GM21619 (cell line): ENCODE data around the gene C16orf92.
"Not testable (repeated sequence)": the region's sequence is repeated elsewhere in the genome, so short reads cannot be mapped to it uniquely, and the experiment has no call there.

Experiments used
- ATAC-seq: cut with Tn5 transposase; IDR thresholded peaks from one replicate; pipeline ENCODE4 v1.9.1; 2021; ENCODE audit not compliant: unreplicated experiment

Gene C16orf92

GRCh38 chr16:30003670-30004423, 19.2 kb upstream of the C16orf92 start:
- no peak for ATAC-seq

- ATAC-seq = no peak
Observed at GRCh38 chr16:30004424-30004776, 18.6 kb upstream of the C16orf92 start.

- no peak for ATAC-seq
Observed at GRCh38 chr16:30004811-30005242, 18.2 kb upstream of the C16orf92 start.

- no peak for ATAC-seq
Observed at GRCh38 chr16:30005341-30006094, 17.5 kb upstream of the C16orf92 start.

GRCh38 chr16:30006095-30006473, 16.9 kb upstream of the C16orf92 start:
- ATAC-seq = no peak

GRCh38 chr16:30006659-30007377, 16.2 kb upstream of the C16orf92 start:
- ATAC-seq = no peak

- no peak for ATAC-seq
Observed at GRCh38 chr16:30007378-30007895, 15.6 kb upstream of the C16orf92 start.

GRCh38 chr16:30009085-30009862, 13.7 kb upstream of the C16orf92 start:
- ATAC-seq = no peak

- ATAC-seq = no peak
Observed at GRCh38 chr16:30009990-30010843, 12.8 kb upstream of the C16orf92 start.

- ATAC-seq = no peak
Observed at GRCh38 chr16:30010844-30011713, 11.9 kb upstream of the C16orf92 start, which contains the start of gene DOC2A. Gene DOC2A, minus strand, starts transcription at chr16:30011027. Its CDS starts 805 bp downstream, at chr16:30010222.

GRCh38 chr16:30011714-30012504, 11.1 kb upstream of the C16orf92 start:
- ATAC-seq = no peak

- ATAC-seq = not testable (repeated sequence)
Observed at GRCh38 chr16:30012598-30012997, 10.4 kb upstream of the C16orf92 start.

GRCh38 chr16:30015450-30015849, 7.5 kb upstream of the C16orf92 start:
- ATAC-seq = not testable (repeated sequence)

GRCh38 chr16:30016555-30017276, 6.3 kb upstream of the C16orf92 start:
- no peak for ATAC-seq

- no peak for ATAC-seq
Observed at GRCh38 chr16:30017277-30017656, 5.7 kb upstream of the C16orf92 start.

GRCh38 chr16:30017937-30018336, 5.1 kb upstream of the C16orf92 start:
- ATAC-seq = not testable (repeated sequence)

GRCh38 chr16:30018731-30019158, 4.3 kb upstream of the C16orf92 start:
- no peak for ATAC-seq
